ENCODE data around the gene MZT2B.
"Not testable (repeated sequence)": the region's sequence is repeated elsewhere in the genome, so short reads cannot be mapped to it uniquely, and the experiment has no call there.

MZT2B gene

GRCh38 chr2:130165293-130166016 lies 16.6 kb upstream of the MZT2B start:
- H3K4me1 ChIP-seq (ENCODE audit: insufficient read depth, low read length): no peaks in the 10 kb centered on the region
- no peaks in the 10 kb centered on the region for H3K9me3 ChIP-seq (ENCODE audit: low read length)
- no peaks in the 10 kb centered on the region for H3K27me3 ChIP-seq (ENCODE audit: control insufficient read depth in 1 of 2, insufficient read depth in 2 of 2, low read length in 2 of 2)
- H3K9ac ChIP-seq (ENCODE audit: low read length): no peak overlapping the region
- no peak overlapping the region for H3K4me3 ChIP-seq (ENCODE audit: low read depth in 1 of 2, low read length in 2 of 2)
- peaks cover 26% of the 10 kb centered on the region for H3K36me3 ChIP-seq (ENCODE audit: insufficient read depth, low read length)
- no peak overlapping the region for H3K27ac ChIP-seq (ENCODE audit: low read depth, low read length)

GRCh38 chr2:130166611-130167010 lies 15.5 kb upstream of the MZT2B start:
- not testable (repeated sequence) for H3K27ac ChIP-seq (ENCODE audit: low read depth, low read length); H3K4me1 ChIP-seq (ENCODE audit: insufficient read depth, low read length); H3K27me3 ChIP-seq (ENCODE audit: control insufficient read depth in 1 of 2, insufficient read depth in 2 of 2, low read length in 2 of 2); H3K4me3 ChIP-seq (ENCODE audit: low read depth in 1 of 2, low read length in 2 of 2); H3K9me3 ChIP-seq (ENCODE audit: low read length); H3K9ac ChIP-seq (ENCODE audit: low read length)
- H3K36me3 ChIP-seq (ENCODE audit: insufficient read depth, low read length): peaks cover 30% of the 10 kb centered on the region

DNA sequence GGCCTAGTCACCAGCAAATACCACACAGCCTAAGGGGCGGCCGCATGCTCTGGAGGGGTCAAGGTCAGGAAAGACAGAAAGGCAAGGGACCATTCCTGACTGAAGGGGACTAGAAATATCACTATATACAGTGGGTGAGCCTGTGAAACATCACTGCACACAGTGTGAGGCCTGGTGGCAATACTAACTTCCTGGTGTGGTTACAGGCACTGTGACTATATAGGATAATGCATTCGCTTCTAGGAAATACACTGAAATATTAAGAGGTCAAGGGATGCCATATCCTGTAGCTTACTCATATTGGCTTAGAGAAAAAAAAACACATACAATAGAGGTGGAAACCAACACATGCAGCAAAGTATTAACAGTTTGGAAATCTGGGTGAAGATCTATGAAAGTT lies 12.9 kb upstream of the MZT2B start:
- not testable (repeated sequence) for H3K27ac ChIP-seq (ENCODE audit: low read depth, low read length); H3K4me1 ChIP-seq (ENCODE audit: insufficient read depth, low read length); H3K4me3 ChIP-seq (ENCODE audit: low read depth in 1 of 2, low read length in 2 of 2); H3K27me3 ChIP-seq (ENCODE audit: control insufficient read depth in 1 of 2, insufficient read depth in 2 of 2, low read length in 2 of 2); H3K9ac ChIP-seq (ENCODE audit: low read length); H3K9me3 ChIP-seq (ENCODE audit: low read length)
- H3K36me3 ChIP-seq (ENCODE audit: insufficient read depth, low read length): peaks cover 20% of the 10 kb centered on the region

DNA sequence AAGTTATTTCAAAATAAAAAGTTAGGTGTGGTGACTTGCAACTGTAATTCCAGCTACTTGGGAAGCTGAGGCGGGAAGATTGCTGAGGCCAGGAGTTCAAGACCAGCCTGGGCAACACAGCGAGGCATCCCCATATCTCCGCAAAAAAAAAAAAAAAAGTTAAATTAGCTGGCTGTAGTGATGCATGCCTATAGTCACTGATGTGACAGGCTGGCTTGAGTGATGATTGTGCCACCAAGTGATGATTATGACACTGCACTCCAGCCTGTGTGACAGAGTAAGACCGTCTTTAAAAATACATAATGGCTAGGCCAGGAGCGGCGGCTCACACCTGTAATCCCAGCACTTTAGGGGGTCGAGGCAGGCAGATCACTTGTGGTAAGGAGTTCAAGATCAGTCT lies 12.2 kb upstream of the MZT2B start:
- Histone ChIP-seq H3K27ac (ENCODE audit: low read depth, low read length) (no peak overlapping the region), H3K27me3 (ENCODE audit: control insufficient read depth in 1 of 2, insufficient read depth in 2 of 2, low read length in 2 of 2) (no peaks in the 10 kb centered on the region), H3K4me1 (ENCODE audit: insufficient read depth, low read length) (no peaks in the 10 kb centered on the region), H3K9ac (ENCODE audit: low read length) (no peak overlapping the region), H3K4me3 (ENCODE audit: low read depth in 1 of 2, low read length in 2 of 2) (no peak overlapping the region), H3K9me3 (ENCODE audit: low read length) (no peaks in the 10 kb centered on the region), H3K36me3 (ENCODE audit: insufficient read depth, low read length) (peaks cover 20% of the 10 kb centered on the region)

- H3K9me3 ChIP-seq (ENCODE audit: low read length); H3K27ac ChIP-seq (ENCODE audit: low read depth, low read length); H3K4me3 ChIP-seq (ENCODE audit: low read depth in 1 of 2, low read length in 2 of 2); H3K9ac ChIP-seq (ENCODE audit: low read length); H3K4me1 ChIP-seq (ENCODE audit: insufficient read depth, low read length); H3K27me3 ChIP-seq (ENCODE audit: control insufficient read depth in 1 of 2, insufficient read depth in 2 of 2, low read length in 2 of 2): not testable (repeated sequence)
- H3K36me3 ChIP-seq (ENCODE audit: insufficient read depth, low read length): peaks cover 21% of the 10 kb centered on the region
These were observed 7.2 kb upstream of the MZT2B start for GRCh38 chr2:130174866-130175265.

DNA sequence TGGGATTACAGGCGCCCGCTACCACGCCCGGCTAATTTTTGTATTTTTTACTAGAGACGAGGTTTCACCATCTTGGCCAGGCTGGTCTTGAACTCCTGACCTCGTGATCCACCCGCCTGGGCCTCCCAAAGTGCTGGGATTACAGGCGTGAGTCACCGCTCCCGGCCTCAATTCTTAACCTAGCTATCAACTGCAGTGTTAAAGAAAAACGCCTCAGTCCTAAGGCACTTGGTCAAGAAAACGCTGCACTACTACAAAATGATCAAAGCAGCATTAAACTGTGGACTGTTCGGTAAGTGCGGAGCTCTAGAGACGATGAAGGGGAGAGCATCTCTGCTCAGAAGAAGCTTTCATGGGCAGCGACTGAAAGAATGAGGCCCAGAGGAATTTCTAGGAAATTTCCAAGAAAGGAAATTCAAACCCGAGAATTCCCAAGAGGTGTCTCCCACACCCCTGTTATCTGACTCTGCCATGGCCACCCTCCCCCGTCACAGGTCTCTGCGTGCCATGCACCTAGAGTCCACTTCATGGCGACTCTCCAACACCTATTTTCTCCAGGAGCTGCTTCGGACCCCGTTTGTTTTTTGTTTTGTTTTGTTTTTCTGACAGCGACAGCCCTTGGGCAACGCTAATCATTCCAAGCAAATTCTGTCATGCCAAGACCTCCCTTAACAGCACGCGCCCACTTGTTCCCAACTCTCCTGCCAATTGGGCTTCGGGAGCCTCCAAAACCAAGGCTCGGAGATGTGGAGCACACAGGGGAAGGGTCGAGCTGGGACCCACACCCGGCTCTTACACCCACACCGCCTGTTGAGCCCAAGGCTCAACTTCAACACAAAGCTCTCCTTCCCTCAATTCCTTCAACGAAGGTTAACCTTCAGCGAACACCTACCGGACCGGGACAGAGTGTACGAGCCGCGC lies 1.4 kb upstream of the MZT2B start:
- H3K4me1 ChIP-seq (ENCODE audit: insufficient read depth, low read length): peaks cover 18% of the 10 kb centered on the region

DNA sequence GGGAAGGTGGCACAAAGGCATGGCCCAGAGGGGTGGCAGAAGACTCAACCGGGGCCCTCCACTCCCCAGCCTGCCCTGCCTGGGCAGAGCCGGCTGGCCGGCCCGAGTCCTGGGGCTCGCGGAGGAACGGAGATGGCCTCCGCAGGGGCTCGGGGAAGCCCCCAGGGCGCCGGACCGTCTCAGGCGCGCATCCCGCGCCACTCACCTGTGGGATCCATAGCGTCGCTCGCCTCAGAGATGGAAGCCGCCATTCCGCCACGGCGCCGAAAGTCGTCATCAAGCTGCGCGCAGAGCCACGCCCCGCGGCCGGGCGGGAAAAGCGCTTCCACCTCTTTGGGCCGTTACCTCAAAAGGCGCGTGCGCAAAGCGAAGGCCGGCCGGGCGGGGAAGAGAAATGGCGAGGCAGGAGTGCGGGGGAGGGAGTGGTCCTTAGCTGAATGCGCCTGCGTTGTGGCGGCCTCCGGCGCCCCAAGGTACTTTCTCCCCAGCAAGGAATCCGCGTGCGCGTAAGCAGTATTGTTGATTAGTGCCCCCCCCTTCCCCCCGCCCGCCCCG lies 660 bp upstream of the MZT2B start, which contains the start of gene SMPD4:
Gene SMPD4, minus strand, starts transcription at position 278 of the 555 bp plus-strand sequence. CDS start 5,010 bp downstream, outside the sequence.
- Histone ChIP-seq H3K4me3 (ENCODE audit: low read depth in 1 of 2, low read length in 2 of 2) (peak within 1 kb of the TSS; percentile 50 to 93), H3K4me1 (ENCODE audit: insufficient read depth, low read length) (peaks cover 18% of the 10 kb centered on the region), H3K27me3 (ENCODE audit: control insufficient read depth in 1 of 2, insufficient read depth in 2 of 2, low read length in 2 of 2) (no peaks in the 10 kb centered on the region)

More for the DNA sequence above, 1.4 kb upstream of the MZT2B start:
- peak overlapping the region; percentile 80 for H3K9ac ChIP-seq (ENCODE audit: low read length)
- not testable (repeated sequence) for H3K27me3 ChIP-seq (ENCODE audit: control insufficient read depth in 1 of 2, insufficient read depth in 2 of 2, low read length in 2 of 2); H3K9me3 ChIP-seq (ENCODE audit: low read length); H3K36me3 ChIP-seq (ENCODE audit: insufficient read depth, low read length)
- peak overlapping the region; percentile 48 to 93 for H3K4me3 ChIP-seq (ENCODE audit: low read depth in 1 of 2, low read length in 2 of 2)
- H3K27ac ChIP-seq (ENCODE audit: low read depth, low read length): peak overlapping the region; percentile 77

DNA sequence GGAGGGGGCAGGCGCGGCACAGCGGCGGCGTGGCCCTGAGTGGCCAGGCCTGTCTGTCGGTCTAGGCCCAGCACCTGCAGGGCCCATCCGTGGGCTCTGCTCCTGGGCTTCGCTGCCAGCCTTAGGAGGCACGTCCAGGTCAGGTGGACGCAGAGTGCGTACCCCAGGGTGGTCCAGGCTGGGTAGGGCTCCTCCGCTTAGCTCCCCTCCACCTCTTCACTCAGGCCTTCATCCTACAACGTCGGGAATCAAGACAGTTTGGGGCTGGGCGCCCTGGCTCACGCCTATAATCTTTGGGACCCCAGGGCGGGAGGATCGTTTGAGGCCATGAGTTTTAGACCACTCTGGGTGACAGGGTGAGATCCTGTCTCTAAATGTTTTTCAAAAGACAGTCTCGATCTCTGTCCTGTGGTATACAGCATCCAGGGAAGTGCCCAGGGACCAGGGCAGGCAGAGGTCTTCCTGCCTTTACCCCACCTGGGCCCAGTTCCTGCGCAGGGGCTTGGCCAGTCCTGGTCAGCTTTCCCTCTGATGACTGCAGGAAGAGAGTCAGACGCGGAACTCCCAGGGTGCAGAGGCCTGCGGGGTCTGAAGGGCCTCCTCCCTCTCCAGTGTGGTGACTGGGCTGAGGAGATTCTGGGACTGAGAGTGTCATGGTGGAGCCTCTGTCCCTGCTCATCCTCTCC lies 907 bp downstream of the MZT2B start:
- peak overlapping the region; percentile 13 to 53 for H3K4me3 ChIP-seq (ENCODE audit: low read depth in 1 of 2, low read length in 2 of 2)
- H3K27ac ChIP-seq (ENCODE audit: low read depth, low read length): peak overlapping the region; percentile 44

More for the DNA sequence above, 660 bp upstream of the MZT2B start, which contains the start of gene SMPD4:
- H3K9me3 ChIP-seq (ENCODE audit: low read length): no peaks in the 10 kb centered on the region
- no peaks in the 10 kb centered on the region for H3K36me3 ChIP-seq (ENCODE audit: insufficient read depth, low read length)
- peak within 1 kb of the TSS; percentile 77 for H3K27ac ChIP-seq (ENCODE audit: low read depth, low read length)
- peak within 1 kb of the TSS; percentile 80 for H3K9ac ChIP-seq (ENCODE audit: low read length)

DNA sequence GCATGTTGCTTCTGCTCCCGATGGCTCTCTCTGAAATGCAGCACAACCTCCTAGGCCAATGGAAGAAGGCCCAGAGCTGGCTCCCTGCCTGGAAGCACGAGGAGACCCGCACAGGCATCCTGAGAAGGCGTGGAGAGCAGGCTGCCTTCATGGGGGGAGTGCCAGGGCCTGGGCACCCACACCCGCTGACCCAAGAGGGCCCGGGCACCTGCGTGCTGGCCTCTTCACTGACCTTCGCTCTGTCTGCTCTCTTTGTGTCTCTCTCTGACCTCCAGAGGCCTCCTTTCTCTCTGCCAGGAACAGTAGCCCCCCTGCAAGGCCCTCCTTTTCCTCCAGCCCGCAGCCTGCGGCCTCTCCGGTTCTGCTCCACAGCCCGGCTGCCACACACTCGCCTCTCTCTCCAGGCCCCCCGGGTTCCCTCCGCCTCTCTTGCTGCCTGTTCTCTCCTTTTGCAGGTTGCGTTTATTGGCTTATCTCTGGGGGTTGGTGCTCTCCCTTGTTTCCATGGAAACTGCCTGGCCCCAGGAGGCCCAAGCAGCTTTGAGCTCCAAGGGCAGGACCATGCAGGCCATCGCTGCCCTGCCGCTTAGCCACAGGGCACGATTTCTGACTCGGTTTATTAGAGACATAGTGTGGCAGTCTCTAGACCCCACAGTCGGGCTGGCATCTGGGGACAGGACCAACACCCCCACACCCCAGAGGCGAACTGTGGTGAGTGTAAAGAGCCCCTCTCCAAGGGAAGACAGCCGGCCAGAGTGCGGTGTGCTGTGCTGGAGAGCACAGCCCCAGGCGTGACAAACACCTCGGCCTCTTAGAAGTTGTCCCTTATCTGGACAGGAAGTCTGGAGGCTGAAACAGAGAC lies 1.7 kb downstream of the MZT2B start:
- no peaks in the 10 kb centered on the region for H3K27me3 ChIP-seq (ENCODE audit: control insufficient read depth in 1 of 2, insufficient read depth in 2 of 2, low read length in 2 of 2)
- no peaks in the 10 kb centered on the region for H3K9me3 ChIP-seq (ENCODE audit: low read length)
- H3K9ac ChIP-seq (ENCODE audit: low read length): no peak overlapping the region
- H3K36me3 ChIP-seq (ENCODE audit: insufficient read depth, low read length): no peaks in the 10 kb centered on the region
- H3K27ac ChIP-seq (ENCODE audit: low read depth, low read length): no peak overlapping the region
- peak overlapping the region in 1 of 2 donors; percentile 53 for H3K4me3 ChIP-seq (ENCODE audit: low read depth in 1 of 2, low read length in 2 of 2)
- H3K4me1 ChIP-seq (ENCODE audit: insufficient read depth, low read length): peaks cover 18% of the 10 kb centered on the region

More for the DNA sequence above, 907 bp downstream of the MZT2B start:
- H3K27me3 ChIP-seq (ENCODE audit: control insufficient read depth in 1 of 2, insufficient read depth in 2 of 2, low read length in 2 of 2); H3K36me3 ChIP-seq (ENCODE audit: insufficient read depth, low read length); H3K9me3 ChIP-seq (ENCODE audit: low read length): not testable (repeated sequence)
- H3K9ac ChIP-seq (ENCODE audit: low read length): peak overlapping the region; percentile 49
- peaks cover 18% of the 10 kb centered on the region for H3K4me1 ChIP-seq (ENCODE audit: insufficient read depth, low read length)

DNA sequence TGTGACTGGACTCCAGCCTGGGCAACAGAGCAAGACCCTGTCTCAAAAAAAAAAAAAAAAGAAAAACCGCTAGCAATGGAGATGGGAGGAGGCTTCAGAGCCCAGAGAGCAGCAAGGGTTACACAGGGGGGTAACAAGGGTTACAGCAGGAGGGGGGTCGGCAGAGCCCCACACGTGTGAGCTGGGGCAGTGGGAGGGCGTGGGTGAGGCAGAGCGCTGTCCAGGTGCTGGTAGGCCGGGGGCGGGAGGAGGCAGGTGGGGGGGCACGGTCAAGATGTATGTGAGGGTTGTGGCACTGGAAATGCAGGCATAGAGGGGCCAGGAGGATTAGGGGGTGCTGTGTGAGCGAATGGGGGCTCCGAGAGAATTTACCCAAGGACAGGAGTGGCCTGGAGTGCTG lies 3.4 kb downstream of the MZT2B start:
- no peak overlapping the region for H3K4me3 ChIP-seq (ENCODE audit: low read depth in 1 of 2, low read length in 2 of 2)
- H3K9ac ChIP-seq (ENCODE audit: low read length): no peak overlapping the region
- H3K36me3 ChIP-seq (ENCODE audit: insufficient read depth, low read length): no peaks in the 10 kb centered on the region
- H3K27me3 ChIP-seq (ENCODE audit: control insufficient read depth in 1 of 2, insufficient read depth in 2 of 2, low read length in 2 of 2): no peaks in the 10 kb centered on the region
- peaks cover 13% of the 10 kb centered on the region for H3K4me1 ChIP-seq (ENCODE audit: insufficient read depth, low read length)
- H3K27ac ChIP-seq (ENCODE audit: low read depth, low read length): no peak overlapping the region
- no peaks in the 10 kb centered on the region for H3K9me3 ChIP-seq (ENCODE audit: low read length)

Data from muscle layer of colon (tissue), 2 donors.